ENCODE results near the gene PCGF5. TPM values are rescaled to one million over a fixed set of nuclear protein-coding genes. Genes with fewer than 3 reads are reported as not detected.
A peak's percentile ranks its signal among the peaks of the same experiment; 100 is the strongest.

Gene PCGF5
- total RNA-seq, 4 donors from 2014 or later: 26.3 to 94.1 (median 57.0) TPM

DNA sequence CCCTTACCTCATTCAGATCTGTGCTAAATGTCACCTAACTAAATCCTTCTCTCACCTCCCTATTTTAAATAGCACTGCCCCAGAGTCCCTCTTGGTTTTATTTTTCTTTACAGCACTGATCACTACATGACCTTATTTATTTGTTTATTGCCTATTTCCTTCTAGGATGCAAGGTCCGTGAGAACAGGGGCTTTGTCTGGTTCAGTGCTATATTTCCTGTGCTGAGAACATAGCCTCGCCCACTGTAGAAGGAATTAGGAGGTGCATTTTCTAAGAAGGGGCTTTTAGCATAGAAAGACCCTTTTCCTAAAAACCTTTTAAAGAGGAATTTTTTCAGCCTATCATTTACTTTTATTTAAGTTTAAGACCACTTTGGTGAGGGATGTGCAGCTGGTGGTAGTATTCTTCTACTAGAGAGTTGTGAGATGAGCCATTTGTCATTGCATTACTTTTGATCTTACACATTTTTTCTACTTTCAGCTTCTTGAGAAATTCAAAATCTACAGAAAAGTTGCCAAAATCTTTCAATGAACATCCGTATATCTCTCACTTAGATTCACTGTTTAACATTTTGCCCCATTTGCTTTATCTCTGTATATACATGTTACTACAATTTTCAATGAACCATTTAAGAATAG is 13.5 kb upstream of the PCGF5 start:
- in situ Hi-C loops (cut with MboI; ENCODE audit: low pct_ligation_motif_present in 1 of 4, low pct_unique_long_range_greater_than_20kb in 1 of 4, low sequenced_read_pairs in 3 of 4): no loop called here
- intact Hi-C loops (cut with DNase I; ENCODE audit: low total_unique reads): no loop called here
- peaks cover 0 to 40% (median 15%) of the 10 kb centered on the region in 4 donors for H3K4me1 ChIP-seq
- TF ChIP-seq POLR2A (IDR thresholded peaks at IDR 0.05) (no peak), POLR2AphosphoS5 (IDR thresholded peaks at IDR 0.05) (no peak), EP300 (IDR thresholded peaks at IDR 0.05; ENCODE audit: low read depth) (no peak)
- TF ChIP-seq, protein P1, sequence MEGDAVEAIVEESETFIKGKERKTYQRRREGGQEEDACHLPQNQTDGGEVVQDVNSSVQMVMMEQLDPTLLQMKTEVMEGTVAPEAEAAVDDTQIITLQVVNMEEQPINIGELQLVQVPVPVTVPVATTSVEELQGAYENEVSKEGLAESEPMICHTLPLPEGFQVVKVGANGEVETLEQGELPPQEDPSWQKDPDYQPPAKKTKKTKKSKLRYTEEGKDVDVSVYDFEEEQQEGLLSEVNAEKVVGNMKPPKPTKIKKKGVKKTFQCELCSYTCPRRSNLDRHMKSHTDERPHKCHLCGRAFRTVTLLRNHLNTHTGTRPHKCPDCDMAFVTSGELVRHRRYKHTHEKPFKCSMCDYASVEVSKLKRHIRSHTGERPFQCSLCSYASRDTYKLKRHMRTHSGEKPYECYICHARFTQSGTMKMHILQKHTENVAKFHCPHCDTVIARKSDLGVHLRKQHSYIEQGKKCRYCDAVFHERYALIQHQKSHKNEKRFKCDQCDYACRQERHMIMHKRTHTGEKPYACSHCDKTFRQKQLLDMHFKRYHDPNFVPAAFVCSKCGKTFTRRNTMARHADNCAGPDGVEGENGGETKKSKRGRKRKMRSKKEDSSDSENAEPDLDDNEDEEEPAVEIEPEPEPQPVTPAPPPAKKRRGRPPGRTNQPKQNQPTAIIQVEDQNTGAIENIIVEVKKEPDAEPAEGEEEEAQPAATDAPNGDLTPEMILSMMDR (IDR thresholded peaks at IDR 0.05): no peak
- WGBS, 2 donors (ENCODE audit: low coverage in 1 of 2): 59% methylated on average over 3 of the region's 3 CpGs
- DNase-seq: no peak
- no peak overlapping the region for H3K4me3 ChIP-seq
- no peaks in the 10 kb centered on the region for H3K27me3 ChIP-seq
- no peaks in the 10 kb centered on the region for H3K36me3 ChIP-seq
- no peak overlapping the region for H3K27ac ChIP-seq
- no peaks in the 10 kb centered on the region for H3K9me3 ChIP-seq

DNA sequence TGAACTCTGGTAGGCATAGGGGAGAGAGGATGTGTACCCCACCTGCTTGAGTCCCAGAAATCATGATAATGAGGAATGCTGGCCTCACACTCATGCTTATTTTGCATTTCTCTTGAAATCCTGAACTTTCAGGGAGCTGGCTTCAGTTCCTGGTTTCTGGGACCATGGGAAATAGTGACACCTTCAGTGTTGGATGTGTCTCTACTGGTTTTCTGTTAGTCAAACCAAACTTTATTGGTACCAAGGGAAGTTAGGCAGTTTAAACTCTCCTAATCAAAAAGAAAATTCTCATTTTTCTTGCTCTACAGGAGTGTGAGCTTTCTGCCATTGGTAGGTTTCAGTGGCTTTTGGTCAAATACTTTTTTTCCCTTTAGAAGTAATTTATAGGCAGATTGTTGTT is 11.8 kb upstream of the PCGF5 start:
- in situ Hi-C loops (cut with MboI; ENCODE audit: low pct_ligation_motif_present in 1 of 4, low pct_unique_long_range_greater_than_20kb in 1 of 4, low sequenced_read_pairs in 3 of 4) (no loop called here), intact Hi-C loops (cut with DNase I; ENCODE audit: low total_unique reads) (no loop called here)
- Histone ChIP-seq H3K36me3 (no peaks in the 10 kb centered on the region), H3K4me3 (no peak overlapping the region), H3K27me3 (no peaks in the 10 kb centered on the region), H3K27ac (no peak overlapping the region), H3K9me3 (no peaks in the 10 kb centered on the region), H3K4me1 (peaks cover 0 to 37% (median 15%) of the 10 kb centered on the region in 4 donors)
- DNase-seq: no peak
- TF ChIP-seq POLR2A (IDR thresholded peaks at IDR 0.05): no peak

DNA sequence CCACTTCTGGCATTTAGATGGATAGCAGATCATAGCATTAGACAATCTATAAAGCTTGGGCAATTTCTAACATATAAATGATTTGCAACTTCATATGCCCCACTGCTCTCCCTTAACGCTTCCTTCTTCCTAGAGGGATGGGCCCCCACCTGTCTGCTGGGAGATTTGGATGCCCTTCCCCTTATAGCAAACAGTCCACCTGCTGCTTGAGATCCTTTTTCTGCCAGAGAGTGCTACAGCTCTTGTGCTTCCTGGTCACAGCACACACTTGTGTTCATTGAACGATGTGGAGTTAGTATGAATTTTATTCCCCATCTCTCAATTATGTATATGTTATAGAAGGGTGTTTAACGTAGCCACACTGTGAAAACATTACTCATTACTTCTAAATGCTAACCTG is 10.4 kb upstream of the PCGF5 start:
- H3K27ac ChIP-seq: peak overlapping the region in 2 of 4 donors; percentile 15 to 64
- peaks cover 0 to 37% (median 15%) of the 10 kb centered on the region in 4 donors for H3K4me1 ChIP-seq
- H3K27me3 ChIP-seq: no peaks in the 10 kb centered on the region
- in situ Hi-C loops (cut with MboI; ENCODE audit: low pct_ligation_motif_present in 1 of 4, low pct_unique_long_range_greater_than_20kb in 1 of 4, low sequenced_read_pairs in 3 of 4): loop anchor here in 1 of 4 donors (10.0 kb wide), 1 partner anchor 45 kb away; no protein-coding TSS in a partner anchor
- no peak overlapping the region for H3K4me3 ChIP-seq
- DNase-seq: no peak
- H3K36me3 ChIP-seq: no peaks in the 10 kb centered on the region
- intact Hi-C loops (cut with DNase I; ENCODE audit: low total_unique reads): no loop called here
- TF ChIP-seq, protein P1 (IDR thresholded peaks at IDR 0.05): no peak
- TF ChIP-seq POLR2AphosphoS5 (IDR thresholded peaks at IDR 0.05) (no peak), EP300 (IDR thresholded peaks at IDR 0.05; ENCODE audit: low read depth) (no peak), POLR2A (IDR thresholded peaks at IDR 0.05) (no peak)
- no peaks in the 10 kb centered on the region for H3K9me3 ChIP-seq
- 50 to 57% methylated on average over 3 of the region's 3 CpGs for WGBS, 2 donors (ENCODE audit: low coverage in 1 of 2)

DNA sequence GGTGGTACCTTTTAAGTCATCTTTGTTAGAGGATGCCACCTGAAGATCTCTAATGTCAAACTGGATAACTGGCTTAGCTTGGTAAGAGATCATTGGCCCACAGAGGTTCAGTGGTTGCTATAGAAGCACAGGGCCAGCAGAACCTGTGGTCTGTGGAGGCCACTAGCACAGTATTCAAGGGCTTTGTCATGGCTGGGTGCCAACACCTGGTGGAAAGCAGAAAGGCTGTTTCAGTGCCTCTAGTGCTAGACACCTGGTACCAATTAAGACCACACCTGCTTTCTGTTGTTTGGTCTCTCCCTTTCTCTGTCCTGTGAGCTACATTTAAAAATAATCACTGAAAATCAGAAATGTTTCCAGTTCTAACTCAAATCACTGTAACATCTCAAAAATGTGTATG is 10.0 kb upstream of the PCGF5 start:
- peak; percentile 89 for DNase-seq
- Histone ChIP-seq H3K4me1 (peaks cover 0 to 37% (median 15%) of the 10 kb centered on the region in 4 donors), H3K27ac (peak overlapping the region in 2 of 4 donors; percentile 15 to 64), H3K27me3 (no peaks in the 10 kb centered on the region), H3K4me3 (no peak overlapping the region), H3K36me3 (no peaks in the 10 kb centered on the region), H3K9me3 (no peaks in the 10 kb centered on the region)
- intact Hi-C loops (cut with DNase I; ENCODE audit: low total_unique reads) (no loop called here), in situ Hi-C loops (cut with MboI; ENCODE audit: low pct_ligation_motif_present in 1 of 4, low pct_unique_long_range_greater_than_20kb in 1 of 4, low sequenced_read_pairs in 3 of 4) (loop anchor here in 1 of 4 donors (10.0 kb wide), 1 partner anchor 46 kb away; no protein-coding TSS in a partner anchor)
- peak in 1 of 3 donors; percentile 35 for TF ChIP-seq POLR2AphosphoS5 (IDR thresholded peaks at IDR 0.05)
- TF ChIP-seq, protein P1 (IDR thresholded peaks at IDR 0.05): no peak

DNA sequence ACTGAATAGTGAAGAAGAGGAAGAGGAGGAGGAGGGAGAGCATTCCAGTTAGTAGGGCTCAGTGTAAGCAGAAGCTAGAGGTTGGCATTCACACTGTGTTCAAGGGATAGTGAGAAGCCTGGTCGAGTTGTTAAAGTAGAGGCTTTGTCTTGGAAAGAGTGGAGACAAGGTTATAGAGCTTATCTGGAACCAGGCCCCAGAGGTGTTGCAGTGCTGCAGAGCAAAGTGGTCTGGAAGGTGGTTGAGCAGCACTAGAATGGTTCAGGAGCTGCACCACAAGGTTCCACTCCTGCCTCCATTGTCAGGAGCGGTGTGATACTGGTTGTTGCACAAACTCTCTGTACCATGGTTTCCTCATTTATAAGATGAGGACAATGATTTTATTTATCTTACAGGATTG is 8.8 kb upstream of the PCGF5 start:
- H3K36me3 ChIP-seq: no peaks in the 10 kb centered on the region
- H3K27me3 ChIP-seq: no peaks in the 10 kb centered on the region
- intact Hi-C loops (cut with DNase I; ENCODE audit: low total_unique reads): no loop called here
- 67% methylated on average over 2 of the region's 2 CpGs; no CpG with 5 or more reads in 1 of the 2 donors for WGBS, 2 donors (ENCODE audit: low coverage in 1 of 2)
- H3K27ac ChIP-seq: no peak overlapping the region
- TF ChIP-seq POLR2AphosphoS5 (IDR thresholded peaks at IDR 0.05) (no peak), EP300 (IDR thresholded peaks at IDR 0.05; ENCODE audit: low read depth) (no peak), POLR2A (IDR thresholded peaks at IDR 0.05) (no peak)
- TF ChIP-seq, protein P1 (IDR thresholded peaks at IDR 0.05): no peak
- peaks cover 0 to 28% (median 8%) of the 10 kb centered on the region in 4 donors for H3K4me1 ChIP-seq
- no peaks in the 10 kb centered on the region for H3K9me3 ChIP-seq
- no peak overlapping the region for H3K4me3 ChIP-seq
- DNase-seq: no peak
- in situ Hi-C loops (cut with MboI; ENCODE audit: low pct_ligation_motif_present in 1 of 4, low pct_unique_long_range_greater_than_20kb in 1 of 4, low sequenced_read_pairs in 3 of 4): loop anchor here in 1 of 4 donors (10.0 kb wide), 1 partner anchor 47 kb away; no protein-coding TSS in a partner anchor

Data from transverse colon (tissue), 4 donors.